Dendritic cell treated with granulocyte-macrophage colony-stimulating factor and Interleukin-4, amounts not matched to agents 40 ng/mL and 50 ng/mL, for 4 days (primary cell): ENCODE data around the gene AIFM3.
A peak's percentile ranks its signal among the peaks of the same experiment; 100 is the strongest.

ENCODE experiments used
- H3K27ac Mint-ChIP-seq: one replicate; pipeline ENCODE4 v1.8.0; 2022; ENCODE audit warnings: mild to moderate bottlenecking, mixed read lengths
- H3K27me3 Mint-ChIP-seq: one replicate; pipeline ENCODE4 v1.8.0; 2022; ENCODE audit warnings: mild to moderate bottlenecking, mixed read lengths
- H3K36me3 Mint-ChIP-seq: one replicate; pipeline ENCODE4 v1.8.0; 2022; ENCODE audit warnings: low read depth, mixed read lengths
- H3K4me1 Mint-ChIP-seq: one replicate; pipeline ENCODE4 v1.8.0; 2022; ENCODE audit warnings: low read depth, mixed read lengths
- H3K4me3 Mint-ChIP-seq: one replicate; pipeline ENCODE4 v1.8.0; 2022; ENCODE audit warnings: mild to moderate bottlenecking, moderate library complexity, mixed read lengths
- H3K9me3 Mint-ChIP-seq: one replicate; pipeline ENCODE4 v1.8.0; 2022; ENCODE audit warnings: mixed read lengths
- intact Hi-C: fragments of 100-400 bp; cut with micrococcal nuclease; formaldehyde crosslinking; loops from one replicate; pipeline ENCODE4 v1.15.0; 2022

Gene AIFM3

GRCh38 chr22:20946991-20947390 is 20.1 kb upstream of the AIFM3 start:
- peaks cover 26% of the 10 kb centered on the region for H3K4me1 Mint-ChIP-seq

GRCh38 chr22:20948450-20948849 is 18.6 kb upstream of the AIFM3 start:
- Mint-ChIP-seq H3K36me3 (peaks cover 54% of the 10 kb centered on the region), H3K27ac (no peak overlapping the region)

More at GRCh38 chr22:20946991-20947390, 20.1 kb upstream of the AIFM3 start:
- Mint-ChIP-seq H3K27ac (no peak overlapping the region), H3K27me3 (no peaks in the 10 kb centered on the region), H3K4me3 (no peak overlapping the region), H3K9me3 (no peaks in the 10 kb centered on the region), H3K36me3 (peaks cover 51% of the 10 kb centered on the region)
- intact Hi-C loops = no loop called here

GRCh38 chr22:20948989-20949388 is 18.1 kb upstream of the AIFM3 start:
- Mint-ChIP-seq H3K4me1 (peaks cover 15% of the 10 kb centered on the region), H3K36me3 (peaks cover 60% of the 10 kb centered on the region), H3K27ac (no peak overlapping the region), H3K4me3 (no peak overlapping the region), H3K9me3 (no peaks in the 10 kb centered on the region), H3K27me3 (no peaks in the 10 kb centered on the region)
- intact Hi-C loops = no loop called here

More at GRCh38 chr22:20948450-20948849, 18.6 kb upstream of the AIFM3 start:
- Mint-ChIP-seq H3K27me3 (no peaks in the 10 kb centered on the region), H3K4me3 (no peak overlapping the region), H3K4me1 (peaks cover 15% of the 10 kb centered on the region), H3K9me3 (no peaks in the 10 kb centered on the region)
- intact Hi-C loops = no loop called here

- H3K4me1 Mint-ChIP-seq = peaks cover 20% of the 10 kb centered on the region
- peaks cover 66% of the 10 kb centered on the region for H3K36me3 Mint-ChIP-seq
- no peaks in the 10 kb centered on the region for H3K27me3 Mint-ChIP-seq
- no peak overlapping the region for H3K27ac Mint-ChIP-seq
- no peak overlapping the region for H3K4me3 Mint-ChIP-seq
- intact Hi-C loops = no loop called here
- no peaks in the 10 kb centered on the region for H3K9me3 Mint-ChIP-seq
Measured at GRCh38 chr22:20949698-20950183, 17.3 kb upstream of the AIFM3 start.

- H3K27ac Mint-ChIP-seq = no peak overlapping the region
Measured at GRCh38 chr22:20951151-20951931, 15.7 kb upstream of the AIFM3 start.

GRCh38 chr22:20951932-20952380 is 15.1 kb upstream of the AIFM3 start:
- Mint-ChIP-seq H3K27me3 (no peaks in the 10 kb centered on the region), H3K27ac (no peak overlapping the region), H3K9me3 (no peaks in the 10 kb centered on the region), H3K4me1 (peaks cover 25% of the 10 kb centered on the region), H3K36me3 (peaks cover 71% of the 10 kb centered on the region), H3K4me3 (no peak overlapping the region)
- intact Hi-C loops = no loop called here

More at GRCh38 chr22:20951151-20951931, 15.7 kb upstream of the AIFM3 start:
- H3K4me3 Mint-ChIP-seq = no peak overlapping the region
- peaks cover 19% of the 10 kb centered on the region for H3K4me1 Mint-ChIP-seq
- H3K27me3 Mint-ChIP-seq = no peaks in the 10 kb centered on the region
- H3K9me3 Mint-ChIP-seq = no peaks in the 10 kb centered on the region
- peaks cover 66% of the 10 kb centered on the region for H3K36me3 Mint-ChIP-seq
- intact Hi-C loops = no loop called here

GRCh38 chr22:20952544-20953341 is 14.3 kb upstream of the AIFM3 start:
- Mint-ChIP-seq H3K27ac (no peak overlapping the region), H3K4me1 (peaks cover 26% of the 10 kb centered on the region), H3K4me3 (no peak overlapping the region), H3K9me3 (no peaks in the 10 kb centered on the region), H3K27me3 (no peaks in the 10 kb centered on the region), H3K36me3 (peaks cover 78% of the 10 kb centered on the region)
- intact Hi-C loops = no loop called here

GRCh38 chr22:20953342-20953608 is 13.8 kb upstream of the AIFM3 start:
- Mint-ChIP-seq H3K4me1 (peaks cover 31% of the 10 kb centered on the region), H3K27ac (no peak overlapping the region), H3K36me3 (peaks cover 78% of the 10 kb centered on the region), H3K4me3 (no peak overlapping the region), H3K27me3 (no peaks in the 10 kb centered on the region), H3K9me3 (no peaks in the 10 kb centered on the region)
- intact Hi-C loops = no loop called here

- intact Hi-C loops = no loop called here
- Mint-ChIP-seq H3K27me3 (no peaks in the 10 kb centered on the region), H3K9me3 (no peaks in the 10 kb centered on the region), H3K27ac (no peak overlapping the region), H3K36me3 (peaks cover 72% of the 10 kb centered on the region), H3K4me1 (peaks cover 36% of the 10 kb centered on the region), H3K4me3 (no peak overlapping the region)
Measured at GRCh38 chr22:20953668-20954500, 13.2 kb upstream of the AIFM3 start.

- Mint-ChIP-seq H3K36me3 (peaks cover 65% of the 10 kb centered on the region), H3K4me1 (peaks cover 36% of the 10 kb centered on the region), H3K27ac (no peak overlapping the region), H3K27me3 (no peaks in the 10 kb centered on the region), H3K9me3 (no peaks in the 10 kb centered on the region), H3K4me3 (no peak overlapping the region)
- intact Hi-C loops = loop anchor here (5.0 kb wide), 1 partner anchor 68 kb away; no protein-coding TSS in a partner anchor
Measured at GRCh38 chr22:20955548-20955947, 11.5 kb upstream of the AIFM3 start.

- intact Hi-C loops = loop anchor here (5.0 kb wide), 1 partner anchor 69 kb away; no protein-coding TSS in a partner anchor
- peak overlapping the region; percentile 92 for H3K4me3 Mint-ChIP-seq
- no peaks in the 10 kb centered on the region for H3K27me3 Mint-ChIP-seq
- no peaks in the 10 kb centered on the region for H3K9me3 Mint-ChIP-seq
- H3K4me1 Mint-ChIP-seq = peaks cover 36% of the 10 kb centered on the region
- H3K36me3 Mint-ChIP-seq = peaks cover 60% of the 10 kb centered on the region
- H3K27ac Mint-ChIP-seq = peak overlapping the region; percentile 92
Measured at GRCh38 chr22:20956258-20957101, 10.6 kb upstream of the AIFM3 start.

- H3K36me3 Mint-ChIP-seq = peaks cover 52% of the 10 kb centered on the region
- peak overlapping the region; percentile 92 for H3K4me3 Mint-ChIP-seq
- peaks cover 44% of the 10 kb centered on the region for H3K4me1 Mint-ChIP-seq
- H3K9me3 Mint-ChIP-seq = no peaks in the 10 kb centered on the region
- peak overlapping the region; percentile 92 for H3K27ac Mint-ChIP-seq
- no peaks in the 10 kb centered on the region for H3K27me3 Mint-ChIP-seq
- intact Hi-C loops = loop anchor here (5.0 kb wide), 1 partner anchor 70 kb away; no protein-coding TSS in a partner anchor
Measured at GRCh38 chr22:20957102-20957682, 9.9 kb upstream of the AIFM3 start.
